ENCODE data around the gene CHURC1.

Gene CHURC1

GRCh38 chr14:64878837-64879634 is 35.2 kb upstream of the CHURC1 start:
- Histone ChIP-seq H3K27me3 (ENCODE audit: control insufficient read depth in 1 of 2, insufficient read depth in 2 of 2, low read length in 2 of 2) (peaks cover 19 to 24% of the 10 kb centered on the region in 2 donors), H3K4me1 (ENCODE audit: insufficient read depth, low read length) (no peaks in the 10 kb centered on the region), H3K27ac (ENCODE audit: low read depth, low read length) (no peak overlapping the region), H3K4me3 (ENCODE audit: low read depth in 1 of 2, low read length in 2 of 2) (no peak overlapping the region), H3K9ac (ENCODE audit: low read length) (no peak overlapping the region), H3K36me3 (ENCODE audit: insufficient read depth, low read length) (no peaks in the 10 kb centered on the region), H3K9me3 (ENCODE audit: low read length) (no peaks in the 10 kb centered on the region)

- Histone ChIP-seq H3K27me3 (ENCODE audit: control insufficient read depth in 1 of 2, insufficient read depth in 2 of 2, low read length in 2 of 2) (peaks cover 19 to 24% of the 10 kb centered on the region in 2 donors), H3K36me3 (ENCODE audit: insufficient read depth, low read length) (no peaks in the 10 kb centered on the region), H3K4me1 (ENCODE audit: insufficient read depth, low read length) (no peaks in the 10 kb centered on the region), H3K27ac (ENCODE audit: low read depth, low read length) (no peak within 1 kb of the TSS), H3K4me3 (ENCODE audit: low read depth in 1 of 2, low read length in 2 of 2) (peak within 1 kb of the TSS; percentile 33 to 55), H3K9ac (ENCODE audit: low read length) (no peak within 1 kb of the TSS), H3K9me3 (ENCODE audit: low read length) (no peaks in the 10 kb centered on the region)
Observed at GRCh38 chr14:64879635-64880220, 34.5 kb upstream of the CHURC1 start, which contains the start of gene SPTB. SPTB (minus strand) TSS chr14:64879907; CDS start chr14:64823094, 56,813 bp downstream.

- Histone ChIP-seq H3K36me3 (ENCODE audit: insufficient read depth, low read length) (no peaks in the 10 kb centered on the region), H3K9me3 (ENCODE audit: low read length) (no peaks in the 10 kb centered on the region), H3K27me3 (ENCODE audit: control insufficient read depth in 1 of 2, insufficient read depth in 2 of 2, low read length in 2 of 2) (peaks cover 19 to 24% of the 10 kb centered on the region in 2 donors), H3K4me1 (ENCODE audit: insufficient read depth, low read length) (no peaks in the 10 kb centered on the region), H3K27ac (ENCODE audit: low read depth, low read length) (no peak overlapping the region), H3K4me3 (ENCODE audit: low read depth in 1 of 2, low read length in 2 of 2) (peak overlapping the region; percentile 33 to 55), H3K9ac (ENCODE audit: low read length) (no peak overlapping the region)
Observed at GRCh38 chr14:64880221-64881121, 33.8 kb upstream of the CHURC1 start.

- no peak overlapping the region for H3K27ac ChIP-seq (ENCODE audit: low read depth, low read length)
- H3K4me1 ChIP-seq (ENCODE audit: insufficient read depth, low read length) = no peaks in the 10 kb centered on the region
- H3K4me3 ChIP-seq (ENCODE audit: low read depth in 1 of 2, low read length in 2 of 2) = no peak overlapping the region
- H3K9ac ChIP-seq (ENCODE audit: low read length) = no peak overlapping the region
- no peaks in the 10 kb centered on the region for H3K9me3 ChIP-seq (ENCODE audit: low read length)
- no peaks in the 10 kb centered on the region for H3K36me3 ChIP-seq (ENCODE audit: insufficient read depth, low read length)
- peaks cover 6 to 7% of the 10 kb centered on the region in 2 donors for H3K27me3 ChIP-seq (ENCODE audit: control insufficient read depth in 1 of 2, insufficient read depth in 2 of 2, low read length in 2 of 2)
Observed at GRCh38 chr14:64885559-64885958, 28.7 kb upstream of the CHURC1 start.

- H3K27me3 ChIP-seq (ENCODE audit: control insufficient read depth in 1 of 2, insufficient read depth in 2 of 2, low read length in 2 of 2) = no peaks in the 10 kb centered on the region
- H3K4me1 ChIP-seq (ENCODE audit: insufficient read depth, low read length) = no peaks in the 10 kb centered on the region
- no peak overlapping the region for H3K4me3 ChIP-seq (ENCODE audit: low read depth in 1 of 2, low read length in 2 of 2)
- H3K27ac ChIP-seq (ENCODE audit: low read depth, low read length) = no peak overlapping the region
- no peaks in the 10 kb centered on the region for H3K36me3 ChIP-seq (ENCODE audit: insufficient read depth, low read length)
- H3K9ac ChIP-seq (ENCODE audit: low read length) = no peak overlapping the region
- H3K9me3 ChIP-seq (ENCODE audit: low read length) = no peaks in the 10 kb centered on the region
Observed at GRCh38 chr14:64889352-64889751, 24.9 kb upstream of the CHURC1 start.

GRCh38 chr14:64891173-64891838 is 22.9 kb upstream of the CHURC1 start:
- Histone ChIP-seq H3K27ac (ENCODE audit: low read depth, low read length) (no peak overlapping the region), H3K9me3 (ENCODE audit: low read length) (no peaks in the 10 kb centered on the region), H3K9ac (ENCODE audit: low read length) (no peak overlapping the region), H3K27me3 (ENCODE audit: control insufficient read depth in 1 of 2, insufficient read depth in 2 of 2, low read length in 2 of 2) (no peaks in the 10 kb centered on the region), H3K4me3 (ENCODE audit: low read depth in 1 of 2, low read length in 2 of 2) (no peak overlapping the region), H3K36me3 (ENCODE audit: insufficient read depth, low read length) (no peaks in the 10 kb centered on the region), H3K4me1 (ENCODE audit: insufficient read depth, low read length) (no peaks in the 10 kb centered on the region)

- Histone ChIP-seq H3K36me3 (ENCODE audit: insufficient read depth, low read length) (no peaks in the 10 kb centered on the region), H3K4me3 (ENCODE audit: low read depth in 1 of 2, low read length in 2 of 2) (no peak overlapping the region), H3K9ac (ENCODE audit: low read length) (no peak overlapping the region), H3K27me3 (ENCODE audit: control insufficient read depth in 1 of 2, insufficient read depth in 2 of 2, low read length in 2 of 2) (no peaks in the 10 kb centered on the region), H3K27ac (ENCODE audit: low read depth, low read length) (no peak overlapping the region), H3K4me1 (ENCODE audit: insufficient read depth, low read length) (no peaks in the 10 kb centered on the region), H3K9me3 (ENCODE audit: low read length) (no peaks in the 10 kb centered on the region)
Observed at GRCh38 chr14:64891839-64892375, 22.3 kb upstream of the CHURC1 start.

- no peaks in the 10 kb centered on the region for H3K27me3 ChIP-seq (ENCODE audit: control insufficient read depth in 1 of 2, insufficient read depth in 2 of 2, low read length in 2 of 2)
- H3K4me3 ChIP-seq (ENCODE audit: low read depth in 1 of 2, low read length in 2 of 2) = no peak overlapping the region
- no peak overlapping the region for H3K27ac ChIP-seq (ENCODE audit: low read depth, low read length)
- H3K36me3 ChIP-seq (ENCODE audit: insufficient read depth, low read length) = no peaks in the 10 kb centered on the region
- no peak overlapping the region for H3K9ac ChIP-seq (ENCODE audit: low read length)
- no peaks in the 10 kb centered on the region for H3K4me1 ChIP-seq (ENCODE audit: insufficient read depth, low read length)
- H3K9me3 ChIP-seq (ENCODE audit: low read length) = no peaks in the 10 kb centered on the region
Observed at GRCh38 chr14:64899958-64900357, 14.3 kb upstream of the CHURC1 start.

GRCh38 chr14:64906022-64906421 is 8.2 kb upstream of the CHURC1 start:
- no peak overlapping the region for H3K27ac ChIP-seq (ENCODE audit: low read depth, low read length)
- H3K9me3 ChIP-seq (ENCODE audit: low read length) = no peaks in the 10 kb centered on the region
- H3K4me3 ChIP-seq (ENCODE audit: low read depth in 1 of 2, low read length in 2 of 2) = no peak overlapping the region
- H3K9ac ChIP-seq (ENCODE audit: low read length) = no peak overlapping the region
- H3K36me3 ChIP-seq (ENCODE audit: insufficient read depth, low read length) = no peaks in the 10 kb centered on the region
- H3K27me3 ChIP-seq (ENCODE audit: control insufficient read depth in 1 of 2, insufficient read depth in 2 of 2, low read length in 2 of 2) = no peaks in the 10 kb centered on the region
- no peaks in the 10 kb centered on the region for H3K4me1 ChIP-seq (ENCODE audit: insufficient read depth, low read length)

- Histone ChIP-seq H3K27me3 (ENCODE audit: control insufficient read depth in 1 of 2, insufficient read depth in 2 of 2, low read length in 2 of 2) (no peaks in the 10 kb centered on the region), H3K4me3 (ENCODE audit: low read depth in 1 of 2, low read length in 2 of 2) (no peak overlapping the region), H3K4me1 (ENCODE audit: insufficient read depth, low read length) (peaks cover 11% of the 10 kb centered on the region), H3K36me3 (ENCODE audit: insufficient read depth, low read length) (no peaks in the 10 kb centered on the region), H3K9ac (ENCODE audit: low read length) (no peak overlapping the region), H3K9me3 (ENCODE audit: low read length) (no peaks in the 10 kb centered on the region), H3K27ac (ENCODE audit: low read depth, low read length) (no peak overlapping the region)
Observed at GRCh38 chr14:64910847-64911495, 3.3 kb upstream of the CHURC1 start.

Data from muscle layer of colon (tissue), 2 donors.